22Rv1 (cell line): ENCODE results near the gene USP24.

Experiments used
- CTCF ChIP-seq: fragments of 450-650 bp; IDR thresholded peaks from 2 replicates; pipeline ENCODE4 v1.5.1; 2017; ENCODE audit warnings: mild to moderate bottlenecking
- ZFX ChIP-seq: fragments of 450-650 bp; IDR thresholded peaks from 2 replicates; pipeline ENCODE4 v1.6.1; 2017; ENCODE audit warnings: antibody characterized with exemption, borderline replicate concordance

GRCh38 chr1:55231745-55232144 lies 16.6 kb upstream of the USP24 start:
- TF ChIP-seq CTCF (no peak), ZFX (no peak)
